Spinal cord (tissue), 10 donors: ENCODE data around the gene KCNK2. TPM values are rescaled to one million over a fixed set of nuclear protein-coding genes. Genes with fewer than 3 reads are reported as not detected.
A peak's percentile ranks its signal among the peaks of the same experiment; 100 is the strongest.
"Not testable (repeated sequence)": the region's sequence is repeated elsewhere in the genome, so short reads cannot be mapped to it uniquely, and the experiment has no call there.

Experiments used
- DNase-seq, 6 donors: peaks; one replicate each; pipeline versions ENCODE4 v3.0.0 to v3.0.0-alpha.2; 2013 to 2015; ENCODE audit warnings: low spot score in 6 of 6, low read depth in 4 of 6
- H3K27ac ChIP-seq: one replicate; pipeline ENCODE4 v1.5.1; 2013; ENCODE audit warnings: low read depth, low read length, control low read depth
- H3K27me3 ChIP-seq: one replicate; pipeline ENCODE4 v1.6.1; 2013; ENCODE audit warnings: low read length; ENCODE audit not compliant: control insufficient read depth, insufficient read depth
- H3K36me3 ChIP-seq: one replicate; pipeline ENCODE4 v1.6.1; 2013; ENCODE audit warnings: low read length; ENCODE audit not compliant: control insufficient read depth, insufficient read depth
- H3K4me1 ChIP-seq: one replicate; pipeline ENCODE4 v1.6.1; 2013; ENCODE audit warnings: low read length; ENCODE audit not compliant: control insufficient read depth, insufficient read depth
- H3K4me3 ChIP-seq: one replicate; pipeline ENCODE4 v1.5.1; 2013; ENCODE audit warnings: low read depth, low read length, control low read depth
- H3K9me3 ChIP-seq: one replicate; pipeline ENCODE4 v1.6.1; 2013; ENCODE audit warnings: low read length; ENCODE audit not compliant: control insufficient read depth, insufficient read depth
- WGBS: methylation state at CpG from one replicate; pipeline ENCODE4 v1.1.5; 2013; ENCODE audit warnings: missing lambda C conversion rate; ENCODE audit not compliant: insufficient coverage; 5-methylcytosine and 5-hydroxymethylcytosine counted together
- polyA plus RNA-seq, 2 donors: library from polyadenylated mRNA; unstranded; fragments of 120-200 nt; gene quantifications; one replicate each; pipeline ENCODE4 v1.2.1, GENCODE V29; 2013; ENCODE audit not compliant: insufficient read length in 2 of 2
- total RNA-seq, 2 donors: library from RNA; depleted of rRNA in 1 of 2; stranded (reverse); fragments of 120-200 nt in 1 of 2; fragments of >200 nt in 1 of 2; gene quantifications; one replicate each; pipeline versions ENCODE4 v1.2.3 to v1.2.4, GENCODE V29; 2013 to 2014
- donor health status: healthy.

The KCNK2 gene
- total and polyA plus RNA-seq, 4 donors = 27.1 to 184 (median 51.8) TPM

GRCh38 chr1:215140135-215140534 is 57.6 kb downstream of the KCNK2 start:
- Histone ChIP-seq H3K4me3 (no peak overlapping the region), H3K27ac (no peak overlapping the region), H3K27me3 (no peaks in the 10 kb centered on the region), H3K9me3 (no peaks in the 10 kb centered on the region), H3K4me1 (no peaks in the 10 kb centered on the region), H3K36me3 (no peaks in the 10 kb centered on the region)
- DNase-seq = no peak
- WGBS = 100% methylated on average over 1 of the region's 1 CpG

- H3K4me1 ChIP-seq = no peaks in the 10 kb centered on the region
- H3K4me3 ChIP-seq = no peak overlapping the region
- no peaks in the 10 kb centered on the region for H3K36me3 ChIP-seq
- no peak for DNase-seq
- H3K27me3 ChIP-seq = no peaks in the 10 kb centered on the region
- no peak overlapping the region for H3K27ac ChIP-seq
- H3K9me3 ChIP-seq = no peaks in the 10 kb centered on the region
- WGBS = no CpG with 5 or more reads among the region's 3 CpGs
Measured at GRCh38 chr1:215141460-215141859, 58.9 kb downstream of the KCNK2 start.

- H3K9me3 ChIP-seq = no peaks in the 10 kb centered on the region
- no CpG with 5 or more reads among the region's 2 CpGs for WGBS
- no peak overlapping the region for H3K4me3 ChIP-seq
- no peak overlapping the region for H3K27ac ChIP-seq
- H3K36me3 ChIP-seq = no peaks in the 10 kb centered on the region
- no peaks in the 10 kb centered on the region for H3K27me3 ChIP-seq
- no peaks in the 10 kb centered on the region for H3K4me1 ChIP-seq
- no peak for DNase-seq
Measured at GRCh38 chr1:215143497-215143896, 61.0 kb downstream of the KCNK2 start.

- no CpG with 5 or more reads among the region's 8 CpGs for WGBS
- peak in 3 of 6 donors; percentile 14 to 74 (median 62) for DNase-seq
Measured at GRCh38 chr1:215146240-215146975, 63.9 kb downstream of the KCNK2 start.

GRCh38 chr1:215147024-215147423 is 64.5 kb downstream of the KCNK2 start:
- Histone ChIP-seq H3K27ac (no peak overlapping the region), H3K36me3 (no peaks in the 10 kb centered on the region), H3K4me1 (no peaks in the 10 kb centered on the region), H3K9me3 (no peaks in the 10 kb centered on the region), H3K4me3 (no peak overlapping the region), H3K27me3 (no peaks in the 10 kb centered on the region)
- WGBS = no CpG with 5 or more reads among the region's 3 CpGs
- no peak for DNase-seq

More at GRCh38 chr1:215146240-215146975, 63.9 kb downstream of the KCNK2 start:
- Histone ChIP-seq H3K27ac (no peak overlapping the region), H3K4me3 (no peak overlapping the region), H3K36me3 (no peaks in the 10 kb centered on the region), H3K4me1 (no peaks in the 10 kb centered on the region), H3K9me3 (no peaks in the 10 kb centered on the region), H3K27me3 (no peaks in the 10 kb centered on the region)

GRCh38 chr1:215151841-215152549 is 69.5 kb downstream of the KCNK2 start:
- H3K27ac ChIP-seq = no peak overlapping the region
- H3K4me1 ChIP-seq = no peaks in the 10 kb centered on the region
- no CpG with 5 or more reads among the region's 2 CpGs for WGBS
- no peaks in the 10 kb centered on the region for H3K27me3 ChIP-seq
- no peaks in the 10 kb centered on the region for H3K9me3 ChIP-seq
- no peak overlapping the region for H3K4me3 ChIP-seq
- no peaks in the 10 kb centered on the region for H3K36me3 ChIP-seq
- peak in 1 of 6 donors; percentile 24 for DNase-seq

GRCh38 chr1:215156232-215156631 is 73.7 kb downstream of the KCNK2 start:
- Histone ChIP-seq H3K36me3 (no peaks in the 10 kb centered on the region), H3K4me1 (no peaks in the 10 kb centered on the region), H3K27ac (no peak overlapping the region), H3K27me3 (no peaks in the 10 kb centered on the region), H3K4me3 (no peak overlapping the region), H3K9me3 (no peaks in the 10 kb centered on the region)
- DNase-seq = peak in 2 of 6 donors; percentile 34 to 37
- WGBS = no CpG with 5 or more reads among the region's 1 CpG

- WGBS = 80% methylated on average over 1 of the region's 1 CpG
- Histone ChIP-seq H3K27ac (no peak overlapping the region), H3K9me3 (no peaks in the 10 kb centered on the region), H3K4me1 (no peaks in the 10 kb centered on the region), H3K27me3 (no peaks in the 10 kb centered on the region), H3K36me3 (no peaks in the 10 kb centered on the region), H3K4me3 (no peak overlapping the region)
- no peak for DNase-seq
Measured at GRCh38 chr1:215160351-215160750, 77.8 kb downstream of the KCNK2 start.

- H3K27me3 ChIP-seq, H3K4me1 ChIP-seq, H3K9me3 ChIP-seq, H3K36me3 ChIP-seq, H3K4me3 ChIP-seq, H3K27ac ChIP-seq, DNase-seq: not testable (repeated sequence)
- 100% methylated on average over 2 of the region's 4 CpGs for WGBS
Measured at GRCh38 chr1:215163144-215163543, 80.6 kb downstream of the KCNK2 start.

GRCh38 chr1:215166886-215167285 is 84.3 kb downstream of the KCNK2 start:
- Histone ChIP-seq H3K36me3 (no peaks in the 10 kb centered on the region), H3K27ac (no peak overlapping the region), H3K4me3 (no peak overlapping the region), H3K9me3 (no peaks in the 10 kb centered on the region), H3K4me1 (no peaks in the 10 kb centered on the region), H3K27me3 (no peaks in the 10 kb centered on the region)
- no CpG with 5 or more reads among the region's 3 CpGs for WGBS
- DNase-seq = no peak
